NCI-H187 (cell line): ENCODE results near the gene HPS3.
"Not testable (repeated sequence)": the region's sequence is repeated elsewhere in the genome, so short reads cannot be mapped to it uniquely, and the experiment has no call there.

Experiments
- DNase-seq, 2 experiments: peaks; one replicate each; lab custom pipeline; 2025; lab: John Stamatoyannopoulos, UW

Gene HPS3

DNA sequence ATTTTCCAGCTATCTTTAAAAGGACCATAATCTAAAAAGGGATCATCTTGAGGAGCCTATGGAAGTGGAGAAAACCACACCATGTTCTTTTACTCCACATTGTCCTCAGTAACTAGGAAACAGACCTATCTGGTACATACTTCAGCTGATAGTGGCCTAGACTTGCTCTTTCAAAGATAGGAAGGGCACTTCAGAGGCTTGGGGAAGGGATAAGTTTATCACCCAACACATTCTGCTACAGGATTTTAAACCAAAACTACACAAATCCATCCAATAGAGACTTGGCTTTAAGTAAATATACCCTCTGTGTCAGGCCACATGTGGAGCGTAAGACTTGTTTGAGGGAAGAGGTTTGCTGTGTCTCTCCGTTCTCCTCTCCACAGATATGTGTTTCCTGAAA lies 56.8 kb downstream of the HPS3 start:
- no peak for DNase-seq

DNA sequence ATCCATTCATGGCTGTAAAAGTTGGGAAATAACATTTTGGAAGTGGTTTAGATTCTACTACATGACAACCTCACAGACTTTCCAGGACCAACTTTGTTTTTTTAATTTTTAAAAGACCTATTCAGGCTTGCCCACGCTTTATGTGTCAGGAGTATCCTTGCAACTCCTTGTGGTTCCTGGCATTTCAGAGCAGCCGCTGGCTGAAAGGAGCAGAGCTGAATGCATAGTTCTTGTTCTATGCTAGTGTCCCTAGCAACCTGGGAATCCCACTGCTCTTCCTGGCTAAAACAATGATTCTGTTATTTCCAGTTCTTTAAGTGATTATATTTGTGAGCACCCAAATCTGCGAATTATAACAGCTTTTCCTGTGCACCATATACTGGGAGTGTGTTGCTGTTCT lies 57.3 kb downstream of the HPS3 start:
- no peak for DNase-seq

DNA sequence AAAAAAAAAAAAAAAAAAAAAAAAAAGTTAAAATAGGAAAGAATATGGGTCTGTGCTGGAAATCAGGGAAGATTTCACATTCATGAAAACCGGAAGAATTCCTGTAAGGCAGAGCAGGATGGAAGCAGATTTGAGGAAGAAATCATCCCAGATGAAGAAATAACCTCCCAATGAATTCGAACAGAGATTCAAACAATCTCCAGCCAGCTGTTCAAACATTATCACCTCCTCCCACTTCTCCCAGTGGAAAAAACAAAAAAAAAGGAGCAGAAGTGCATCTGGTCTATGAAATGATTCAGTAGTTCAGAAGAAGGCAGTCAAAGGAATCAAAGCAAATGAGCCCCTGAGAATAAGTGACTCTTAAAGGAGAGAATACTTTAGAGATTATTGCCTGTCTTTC lies 59.1 kb downstream of the HPS3 start:
- no peak for DNase-seq

DNA sequence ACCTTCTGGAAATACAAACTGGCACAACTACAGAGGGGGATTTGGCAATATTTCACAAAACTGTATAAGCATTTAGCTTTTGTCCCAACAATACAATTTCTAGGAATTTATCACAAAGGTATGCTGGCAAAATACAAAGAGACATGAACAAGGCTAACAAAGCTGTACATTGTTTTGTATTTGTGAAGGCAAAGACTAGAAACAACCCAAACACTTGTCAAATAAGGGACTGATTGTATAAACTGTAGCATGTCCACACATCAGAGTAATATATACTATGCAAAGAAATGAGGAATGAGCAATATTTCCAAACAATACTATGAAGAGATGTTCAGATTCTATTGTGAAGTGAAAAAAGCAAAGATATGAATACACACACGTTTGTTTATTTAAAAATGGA lies 65.8 kb downstream of the HPS3 start:
- DNase-seq, result no peak

DNA sequence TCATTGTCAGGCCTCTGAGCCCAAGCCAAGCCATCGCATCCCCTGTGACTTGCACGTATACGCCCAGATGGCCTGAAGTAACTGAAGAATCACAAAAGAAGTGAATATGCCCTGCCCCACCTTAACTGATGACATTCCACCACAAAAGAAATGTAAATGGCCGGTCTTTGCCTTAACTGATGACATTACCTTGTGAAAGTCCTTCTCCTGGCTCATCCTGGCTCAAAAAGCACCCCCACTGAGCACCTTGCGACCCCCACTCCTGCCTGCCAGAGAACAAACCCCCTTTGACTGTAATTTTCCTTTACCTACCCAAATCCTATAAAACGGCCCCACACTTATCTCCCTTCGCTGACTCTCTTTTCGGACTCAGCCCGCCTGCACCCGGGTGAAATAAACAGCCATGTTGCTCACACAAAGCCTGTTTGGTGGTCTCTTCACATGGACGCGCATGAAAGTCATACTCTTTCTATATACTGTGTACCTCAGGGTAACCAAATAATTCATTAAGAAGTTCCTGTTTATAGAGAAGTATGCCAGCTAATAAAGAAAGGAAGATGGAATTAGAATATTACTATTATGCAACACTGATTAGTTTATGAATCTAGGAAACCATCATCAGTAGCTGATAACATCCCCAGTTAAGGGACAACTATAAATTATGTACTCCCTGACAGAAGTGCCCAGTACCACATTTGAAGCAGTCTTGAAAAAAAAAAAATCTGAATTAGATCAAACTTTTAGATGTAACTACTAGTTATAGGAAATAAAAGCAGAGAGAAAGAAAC lies 67.6 kb downstream of the HPS3 start:
- DNase-seq, result not testable (repeated sequence)

DNA sequence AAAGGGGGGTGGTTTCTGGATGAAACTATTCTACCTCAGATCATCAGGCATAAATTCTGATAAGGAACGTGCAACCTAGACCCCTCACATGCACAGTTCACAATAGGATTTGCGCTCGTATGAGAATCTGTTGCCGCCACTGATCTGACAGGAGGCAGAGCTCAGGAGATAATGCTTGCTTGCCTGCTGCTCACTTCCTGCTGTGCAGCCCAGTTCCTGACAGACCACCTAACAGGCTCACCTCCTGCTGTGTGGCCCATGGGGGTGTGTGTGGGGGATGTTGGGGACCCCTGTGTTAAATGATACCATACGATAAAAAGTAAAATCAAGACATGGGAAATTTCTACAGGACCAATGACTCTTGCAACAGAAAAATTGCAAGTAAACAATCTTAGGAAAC lies 68.2 kb downstream of the HPS3 start:
- no peak for DNase-seq

DNA sequence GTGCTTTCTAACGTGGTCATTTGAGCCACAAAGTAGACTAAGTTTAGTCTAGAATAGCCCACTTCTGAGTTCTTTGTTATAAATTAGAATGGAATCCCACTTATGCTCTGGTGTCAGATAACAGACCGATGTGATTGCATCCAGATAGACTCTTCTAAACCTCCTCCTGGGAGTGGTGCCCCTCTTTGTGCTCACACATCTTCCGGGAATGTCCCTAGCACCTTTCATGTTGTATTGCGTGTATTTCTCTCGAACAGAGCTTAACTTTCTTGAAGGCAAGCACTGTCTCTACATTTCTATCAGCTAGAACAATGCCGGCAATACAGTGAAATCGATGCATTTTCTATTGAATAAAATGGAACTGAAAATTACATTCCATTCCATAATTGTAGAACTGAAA lies 69.2 kb downstream of the HPS3 start:
- DNase-seq, result no peak

DNA sequence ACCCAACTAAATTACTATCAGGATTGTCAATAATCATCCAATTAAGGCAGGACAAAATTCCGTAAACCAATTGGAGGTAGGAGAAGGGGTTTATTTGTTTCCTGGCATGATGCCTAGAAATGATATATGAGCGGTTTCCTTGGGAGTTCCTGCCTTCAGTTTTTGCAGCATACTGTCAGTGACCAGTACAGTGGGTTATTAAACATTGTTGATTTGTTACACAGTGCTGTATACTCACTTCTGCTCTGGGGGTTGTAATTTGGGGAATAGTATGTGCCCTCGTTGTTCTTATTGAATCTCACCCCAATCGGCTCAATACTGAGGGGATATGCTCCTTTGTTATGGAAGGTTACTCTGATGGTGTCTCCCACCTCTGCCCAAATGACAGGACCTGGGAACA lies 70.0 kb downstream of the HPS3 start:
- no peak for DNase-seq

DNA sequence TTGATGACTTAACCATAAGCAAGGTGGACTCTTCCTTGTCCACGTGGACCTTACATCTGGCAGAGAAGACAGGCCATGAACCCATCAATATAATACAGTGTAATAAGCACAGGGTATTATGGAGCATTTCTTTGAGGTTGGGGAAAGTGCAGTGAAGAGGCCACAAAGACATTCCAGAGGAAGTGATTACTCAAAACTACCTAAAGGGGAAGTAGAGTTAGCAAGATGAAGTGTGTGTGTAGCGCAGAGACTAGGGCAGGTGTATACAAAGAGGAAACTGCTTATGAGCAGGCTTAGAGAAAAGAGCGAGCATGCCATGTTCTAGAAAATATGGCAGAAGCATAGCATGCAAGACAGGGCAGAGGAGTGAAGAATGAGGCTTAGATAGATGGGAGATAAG lies 74.3 kb downstream of the HPS3 start:
- DNase-seq, result no peak

DNA sequence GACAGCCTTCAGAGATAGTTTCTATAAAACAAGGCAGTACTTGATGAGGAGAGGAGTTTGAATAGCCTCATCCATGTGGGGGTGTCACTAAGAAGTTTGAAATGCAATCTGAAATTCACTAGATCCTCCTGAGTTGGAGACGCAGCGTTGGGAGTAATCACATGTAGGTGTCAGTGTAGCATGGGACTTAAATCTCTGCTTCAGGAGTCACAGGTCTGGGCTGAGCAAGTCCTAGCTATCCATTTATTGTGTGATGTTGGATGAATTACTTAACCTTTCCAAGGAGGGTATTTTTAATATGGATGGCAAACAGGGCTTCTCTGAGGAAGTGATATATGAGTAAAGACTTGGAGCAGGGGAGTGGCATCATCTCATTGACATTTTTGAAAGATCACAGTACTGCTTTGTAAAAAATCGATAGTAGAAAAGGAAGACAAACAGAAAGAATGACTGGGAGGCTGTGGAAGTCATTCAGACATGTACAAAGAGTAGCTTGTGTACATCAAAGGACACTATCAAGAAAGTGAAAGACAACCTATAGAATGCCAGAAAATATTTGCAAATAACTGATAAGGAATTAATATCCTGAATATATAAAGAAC lies 75.1 kb downstream of the HPS3 start:
- no peak for DNase-seq

DNA sequence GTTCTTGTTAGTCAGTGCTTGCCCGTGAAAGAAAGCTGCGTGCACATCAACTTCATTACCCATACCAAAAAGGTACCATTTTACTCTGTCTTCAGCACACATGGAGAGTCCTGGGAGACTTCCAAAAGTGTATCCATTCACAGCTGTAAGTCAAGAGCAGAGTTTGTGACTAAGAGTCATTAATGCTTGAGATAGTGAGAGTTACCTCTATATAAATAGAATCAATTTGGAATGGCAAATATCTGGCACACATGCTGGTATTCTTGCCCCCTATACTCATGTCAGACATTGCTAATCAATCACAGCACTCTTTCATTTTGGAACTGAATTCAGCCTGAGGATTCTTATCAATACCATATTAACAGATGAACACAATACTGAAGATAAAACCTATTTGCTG lies 78.0 kb downstream of the HPS3 start:
- no peak for DNase-seq

DNA sequence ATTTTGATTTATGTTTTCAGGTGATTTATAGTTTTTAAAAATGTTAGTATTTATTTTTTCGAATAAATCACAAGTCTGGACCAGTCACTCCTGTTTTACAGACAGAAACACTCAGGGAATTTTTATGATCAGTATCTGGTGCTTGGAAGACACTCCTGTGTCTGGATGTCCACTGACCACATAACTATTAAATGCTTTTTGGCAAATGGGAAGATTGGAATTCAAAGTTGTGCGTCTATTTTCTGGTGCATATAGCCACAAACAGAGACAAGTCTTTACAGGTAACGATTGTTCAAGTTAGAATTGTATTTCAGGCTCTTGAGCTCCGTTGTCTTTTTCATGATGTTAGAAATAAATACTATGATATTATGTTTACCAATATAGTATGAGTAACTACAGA lies 80.0 kb downstream of the HPS3 start:
- DNase-seq, result no peak

DNA sequence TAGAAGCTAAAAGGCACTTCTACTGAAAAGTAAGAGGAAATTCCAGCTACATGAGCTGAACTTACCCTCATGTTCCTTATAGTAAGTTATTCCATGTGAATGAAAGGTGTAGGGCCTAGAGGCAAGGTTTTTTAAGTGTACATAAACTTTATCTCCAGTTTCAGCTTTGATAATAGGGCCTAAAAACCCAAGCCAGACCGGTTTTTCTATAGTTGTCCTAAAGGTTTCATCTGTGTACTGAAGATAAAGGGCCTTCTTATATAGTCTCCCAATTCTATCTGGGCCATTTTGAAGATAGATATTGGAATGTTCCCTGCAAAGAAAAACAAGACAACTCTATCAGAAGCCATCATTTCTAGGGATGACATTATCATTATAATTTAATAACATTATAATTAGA lies 82.9 kb downstream of the HPS3 start:
- no peak for DNase-seq

DNA sequence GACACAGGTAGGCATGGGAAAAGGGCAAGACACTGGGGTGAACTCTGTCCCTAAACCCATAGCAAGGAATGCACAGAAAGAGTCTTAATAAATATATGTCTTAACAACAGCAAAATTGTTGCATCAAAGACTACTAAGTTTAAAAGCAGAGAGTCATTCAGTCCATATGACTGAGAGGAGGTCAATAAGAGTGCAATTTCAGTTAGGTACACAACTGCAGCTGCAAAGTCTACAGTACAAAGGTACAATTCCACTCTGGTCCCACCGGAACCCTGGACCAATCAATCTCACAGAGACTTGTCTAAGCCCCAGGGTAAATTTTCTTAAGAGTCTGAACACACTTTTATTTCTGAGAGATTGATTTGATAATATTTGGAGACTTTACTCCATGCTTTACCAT lies 85.3 kb downstream of the HPS3 start:
- DNase-seq, result no peak

DNA sequence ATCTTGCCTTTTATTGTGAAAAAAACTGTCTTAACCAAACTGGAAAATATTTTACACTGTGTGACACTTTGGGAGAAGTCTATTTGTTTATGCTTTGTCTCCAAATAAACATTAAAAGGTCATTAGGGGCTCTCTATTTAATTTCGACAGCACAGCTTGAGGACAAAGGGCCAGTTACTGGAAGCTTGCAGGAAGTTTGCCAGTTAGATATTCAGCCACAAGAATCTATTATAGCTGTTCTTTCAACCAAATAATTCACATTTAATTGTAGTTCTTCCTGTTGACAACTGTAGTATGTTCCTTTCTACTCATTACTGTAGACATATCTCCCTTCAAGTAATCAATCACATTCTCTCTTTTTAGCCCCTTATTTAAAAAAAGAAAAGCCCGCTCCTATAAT lies 86.1 kb downstream of the HPS3 start:
- DNase-seq, result no peak

DNA sequence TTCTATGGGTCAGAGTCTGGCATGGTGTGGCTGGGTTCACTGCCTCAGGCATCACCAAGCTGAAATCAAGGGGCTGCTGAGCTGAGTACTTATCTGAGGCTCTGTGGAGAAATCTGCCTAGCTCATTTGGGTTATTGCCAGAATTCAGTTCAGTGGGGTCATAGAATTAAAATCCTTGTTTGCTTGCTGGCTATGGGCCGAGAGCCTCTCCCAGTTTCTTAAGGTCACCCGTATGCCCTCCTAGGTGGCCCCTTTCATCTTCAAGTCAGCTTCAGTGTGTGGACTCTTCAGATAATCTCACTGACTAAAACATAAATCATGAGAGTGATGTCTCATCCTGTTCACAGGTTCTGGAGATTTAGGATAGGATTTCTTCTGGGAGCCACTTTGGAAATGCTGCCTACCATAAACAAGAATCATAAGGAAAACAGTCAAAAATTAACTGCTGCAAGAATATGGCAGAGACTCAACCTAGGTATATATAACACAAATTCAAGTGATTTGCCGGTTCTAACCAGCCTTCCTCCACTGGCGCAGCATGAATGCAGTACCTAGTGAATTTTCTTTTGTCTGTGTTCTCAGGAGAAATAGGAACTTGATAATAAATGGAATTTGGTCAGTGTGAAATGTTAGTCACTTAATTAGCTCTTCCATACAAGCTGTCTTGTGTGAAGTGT lies 86.9 kb downstream of the HPS3 start:
- DNase-seq, result no peak

DNA sequence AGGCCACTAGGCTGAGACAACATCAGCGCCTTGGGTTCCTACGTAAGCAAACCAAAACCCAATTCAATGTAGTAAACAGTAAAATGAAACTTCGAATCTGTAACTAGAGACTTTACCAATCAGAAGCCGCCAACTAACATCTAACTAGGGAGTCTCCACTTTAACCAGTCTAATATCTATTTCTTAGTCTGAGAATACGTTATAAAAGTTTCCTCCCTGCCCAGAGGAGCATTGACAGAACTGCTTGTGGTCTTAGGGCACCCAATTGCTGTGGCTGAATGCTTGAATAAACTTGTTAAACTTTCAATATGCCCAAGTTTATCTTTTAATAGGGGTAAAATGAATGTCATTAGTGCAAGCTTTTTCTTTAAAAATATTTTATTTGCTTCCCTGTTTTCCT lies 87.9 kb downstream of the HPS3 start:
- DNase-seq, result no peak

DNA sequence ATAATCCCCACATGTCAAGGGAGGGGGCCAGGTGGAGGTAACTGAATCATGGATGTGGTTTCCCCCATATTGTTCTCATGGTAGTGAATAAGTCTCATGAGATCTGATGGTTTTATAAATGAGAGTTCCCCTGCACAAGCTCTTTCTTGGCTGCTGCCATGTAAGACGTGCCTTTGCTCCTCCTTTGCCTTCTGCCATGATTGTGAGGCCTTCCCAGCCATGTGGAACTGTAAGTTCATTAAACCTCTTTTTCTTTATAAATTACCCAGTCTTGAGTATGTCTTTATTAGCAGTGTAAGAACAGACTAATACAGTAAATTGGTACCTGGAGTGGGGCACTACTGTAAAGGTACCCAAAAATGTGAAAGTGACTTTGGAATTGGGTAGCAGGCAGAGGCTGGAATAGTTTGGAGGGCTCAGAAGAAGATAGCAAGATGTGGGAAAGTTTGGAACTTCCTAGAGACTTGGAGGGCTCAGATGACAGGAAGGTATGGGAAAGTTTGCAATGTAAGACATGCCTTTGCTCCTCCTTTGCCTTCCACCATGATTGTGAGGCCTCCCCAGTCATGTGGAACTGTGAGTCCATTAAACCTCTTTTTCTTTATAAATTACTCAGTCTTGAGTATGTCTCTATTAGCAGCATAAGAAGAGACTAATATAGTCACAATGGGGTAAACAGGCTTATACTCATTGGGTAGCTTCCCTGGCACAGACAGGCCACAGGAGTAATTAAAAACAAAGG lies 90.1 kb downstream of the HPS3 start:
- not testable (repeated sequence) for DNase-seq

DNA sequence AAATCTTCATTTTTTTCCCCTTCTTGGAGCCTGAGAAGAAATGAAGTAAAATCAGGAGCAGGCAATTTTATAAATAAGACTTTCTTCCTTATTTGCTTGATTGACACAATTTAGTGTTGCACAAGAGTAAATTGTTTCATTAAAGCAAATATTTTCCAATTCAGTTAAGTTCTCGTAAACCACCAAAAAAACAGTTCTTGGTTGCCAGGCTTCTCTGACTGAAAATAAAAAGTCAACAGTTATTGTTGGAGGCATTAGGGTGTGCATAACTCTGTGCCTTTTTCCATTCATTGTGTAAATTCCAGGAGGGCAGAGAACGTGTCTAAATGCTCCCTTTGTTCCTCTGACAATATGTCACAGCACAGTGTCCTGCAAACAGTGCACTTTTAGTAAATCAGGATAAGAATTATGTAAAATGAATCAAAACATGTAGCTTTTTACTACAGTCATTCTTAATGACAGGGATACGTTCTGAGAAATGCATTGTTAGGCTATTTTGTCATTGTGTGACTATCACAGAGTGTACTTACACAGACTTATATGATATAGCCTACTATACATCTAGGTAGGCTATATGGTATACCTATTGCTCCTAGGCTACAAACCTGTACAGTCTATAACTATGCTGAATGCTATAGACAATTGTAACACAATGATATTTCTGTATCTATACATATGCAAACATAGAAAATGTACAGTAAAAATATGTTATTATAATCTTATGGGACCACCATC lies 92.5 kb downstream of the HPS3 start, which contains the start of gene CP:
Gene CP, minus strand, starts transcription at position 47 of the 735 bp plus-strand sequence. Its CDS starts 37 bp downstream, at position 10.
- no peak for DNase-seq
